COLO829 (cell line): Measurements from ENCODE around the gene PREX1.
"Not testable (repeated sequence)": the region's sequence is repeated elsewhere in the genome, so short reads cannot be mapped to it uniquely, and the experiment has no call there.

ENCODE experiments used
- DNase-seq: peaks from one replicate; pipeline ENCODE4 v3.0.0; 2012; ENCODE audit warnings: low spot score

PREX1 gene

DNA sequence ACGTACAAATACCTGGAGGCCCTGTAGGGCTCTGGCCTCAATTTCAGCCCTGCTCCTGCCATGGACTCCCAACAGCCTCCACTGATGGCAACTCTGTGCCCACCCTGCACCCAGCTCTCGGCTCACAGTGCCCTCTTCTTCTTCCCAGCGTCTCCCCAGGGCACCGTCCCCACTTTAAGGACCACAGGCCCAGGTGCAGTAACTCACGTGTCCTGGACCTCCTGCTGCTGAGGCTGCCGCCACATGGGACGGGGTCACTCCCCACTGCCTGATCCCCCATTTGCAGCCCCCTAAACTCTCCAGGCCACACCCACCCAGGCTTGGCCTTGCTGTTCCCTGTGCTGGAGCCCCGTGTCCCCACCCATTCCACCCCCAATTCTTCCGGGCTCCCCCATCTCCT is 223.4 kb downstream of the PREX1 start:
- no peak for DNase-seq

DNA sequence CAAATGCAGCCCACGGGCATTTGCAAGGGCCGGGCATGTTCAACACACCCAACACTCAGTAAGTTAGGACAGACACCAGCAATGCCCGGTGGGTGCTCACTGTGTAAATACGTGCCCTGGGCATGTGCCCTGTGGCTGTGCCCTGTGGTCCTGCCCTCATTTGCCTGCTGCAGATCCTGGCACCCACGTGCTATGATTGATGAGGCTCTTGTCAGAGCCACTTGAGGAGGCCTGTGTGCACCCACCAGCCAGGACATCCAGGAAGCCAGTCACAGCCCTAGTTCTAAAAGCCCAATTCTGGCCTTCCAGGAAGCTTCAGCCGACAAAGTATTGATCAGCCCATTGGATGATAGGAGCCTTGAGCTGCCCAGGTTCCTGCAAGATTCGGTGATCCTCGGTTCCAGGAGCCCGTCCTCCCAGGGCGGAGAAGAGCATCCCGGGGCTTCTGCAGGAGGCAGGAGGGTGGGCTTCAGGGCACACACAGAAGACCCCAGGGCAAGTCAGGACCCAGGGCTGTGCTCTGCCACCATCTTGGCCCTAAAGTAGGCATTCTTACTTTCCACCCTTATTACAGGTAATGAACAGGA is 223.9 kb downstream of the PREX1 start:
- no peak for DNase-seq

DNA sequence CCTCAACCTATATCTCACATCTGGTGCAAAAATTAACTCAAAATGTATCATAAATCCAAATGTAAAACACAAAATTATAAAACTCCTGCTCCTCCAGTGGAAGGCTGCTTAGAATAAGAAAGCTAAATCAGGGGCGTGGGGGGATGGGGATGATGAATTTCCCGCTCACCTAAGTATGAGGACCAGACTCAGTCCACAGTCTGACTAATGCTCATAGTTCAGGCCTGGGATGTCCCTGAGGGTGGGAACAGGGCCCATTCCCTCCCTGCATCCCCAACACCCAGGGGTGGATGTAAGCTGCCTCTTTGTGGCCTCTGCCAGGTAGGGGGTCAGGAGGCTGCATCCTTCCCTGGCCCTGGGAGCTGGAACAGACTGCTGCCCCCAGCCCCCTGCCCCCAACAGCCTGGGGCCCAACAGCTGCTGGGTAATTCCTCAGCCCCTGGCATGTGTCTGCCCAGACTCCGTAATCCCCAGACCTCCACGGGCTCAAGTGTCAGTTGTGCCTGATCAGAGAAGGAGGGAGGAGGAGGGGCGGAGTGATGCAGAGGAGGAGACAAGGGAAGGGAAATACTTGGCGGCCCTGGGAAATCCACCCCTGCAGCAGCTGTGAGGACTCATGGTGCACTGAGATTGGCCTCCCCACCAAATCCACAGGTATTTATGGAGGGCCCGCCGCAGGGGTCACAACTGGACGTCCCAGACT is 224.5 kb downstream of the PREX1 start:
- no peak for DNase-seq

DNA sequence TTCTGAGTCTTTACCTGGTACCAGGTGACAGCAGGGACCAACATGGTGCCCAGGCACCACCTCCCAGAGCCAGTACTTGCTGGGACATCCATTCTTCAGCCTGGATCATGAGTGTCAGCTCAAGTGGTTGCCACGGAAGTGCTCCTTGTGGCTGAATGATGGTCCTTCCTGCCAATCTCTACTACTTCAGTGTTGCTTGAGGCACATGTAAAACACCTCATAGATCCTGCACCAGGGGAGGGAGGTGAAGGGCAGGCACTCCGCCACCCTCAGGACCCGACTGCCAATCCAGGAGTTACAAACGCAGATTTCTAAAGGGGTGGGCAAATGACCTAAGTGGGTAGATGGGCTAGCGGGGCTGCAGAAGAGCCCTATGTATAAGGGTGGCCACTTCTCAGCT is 226.0 kb downstream of the PREX1 start:
- DNase-seq: no peak

DNA sequence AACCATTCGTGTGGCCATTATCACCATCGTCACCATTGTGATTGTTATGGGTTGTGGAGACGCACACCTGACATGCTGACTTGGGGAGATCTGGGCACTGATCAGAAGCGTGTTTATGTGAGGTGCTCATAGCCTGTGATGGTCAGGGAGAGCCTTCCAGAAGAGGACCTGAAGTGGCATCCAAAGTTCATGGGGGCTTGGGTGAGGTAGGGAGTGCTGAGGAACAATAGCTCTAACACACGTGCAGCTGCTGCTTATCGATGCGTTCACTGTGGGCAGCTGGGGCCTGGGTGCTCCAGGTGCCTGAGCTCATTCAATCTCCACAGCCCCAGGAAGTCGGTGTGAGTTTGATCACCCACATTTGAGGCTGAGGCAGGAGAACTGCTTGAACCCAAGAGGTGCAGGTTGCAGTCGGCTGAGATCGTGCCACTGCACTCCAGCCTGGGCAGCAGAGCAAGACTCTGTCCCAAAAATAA is 227.3 kb downstream of the PREX1 start:
- DNase-seq: no peak

DNA sequence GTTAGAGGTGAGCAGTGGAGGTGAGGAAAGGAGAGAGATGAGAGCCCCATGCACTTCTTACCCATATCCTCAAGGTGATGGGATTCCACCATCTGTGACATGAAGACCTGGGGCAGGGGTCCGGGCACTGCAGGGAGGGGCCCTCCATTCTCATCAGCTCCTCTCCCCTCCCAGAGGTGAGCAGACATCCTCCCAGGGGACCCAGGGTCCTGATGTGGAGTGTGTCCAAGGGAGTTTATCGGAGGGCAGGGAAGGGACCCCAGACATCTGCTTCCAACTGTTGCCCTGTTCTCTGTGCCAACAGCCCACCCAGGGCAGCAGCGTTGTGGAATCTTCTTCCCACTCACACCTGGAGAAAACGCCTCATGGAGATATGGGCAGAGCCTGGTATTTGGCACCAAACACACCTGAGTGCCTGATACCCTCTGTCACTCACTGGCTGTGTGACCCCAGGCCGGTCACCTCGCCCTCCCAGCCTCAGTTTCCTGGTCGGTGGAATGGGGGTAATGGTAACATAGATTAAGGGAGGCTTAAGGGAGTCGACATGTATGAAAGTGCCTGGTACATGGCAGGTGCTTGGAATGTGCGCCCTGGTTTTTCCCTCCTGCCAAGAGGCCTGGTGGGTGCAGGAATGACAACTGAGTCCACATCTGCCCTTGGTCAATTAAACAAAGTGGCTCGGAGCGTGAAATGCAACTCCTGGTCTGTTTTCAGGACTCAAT is 227.9 kb downstream of the PREX1 start:
- DNase-seq: no peak

DNA sequence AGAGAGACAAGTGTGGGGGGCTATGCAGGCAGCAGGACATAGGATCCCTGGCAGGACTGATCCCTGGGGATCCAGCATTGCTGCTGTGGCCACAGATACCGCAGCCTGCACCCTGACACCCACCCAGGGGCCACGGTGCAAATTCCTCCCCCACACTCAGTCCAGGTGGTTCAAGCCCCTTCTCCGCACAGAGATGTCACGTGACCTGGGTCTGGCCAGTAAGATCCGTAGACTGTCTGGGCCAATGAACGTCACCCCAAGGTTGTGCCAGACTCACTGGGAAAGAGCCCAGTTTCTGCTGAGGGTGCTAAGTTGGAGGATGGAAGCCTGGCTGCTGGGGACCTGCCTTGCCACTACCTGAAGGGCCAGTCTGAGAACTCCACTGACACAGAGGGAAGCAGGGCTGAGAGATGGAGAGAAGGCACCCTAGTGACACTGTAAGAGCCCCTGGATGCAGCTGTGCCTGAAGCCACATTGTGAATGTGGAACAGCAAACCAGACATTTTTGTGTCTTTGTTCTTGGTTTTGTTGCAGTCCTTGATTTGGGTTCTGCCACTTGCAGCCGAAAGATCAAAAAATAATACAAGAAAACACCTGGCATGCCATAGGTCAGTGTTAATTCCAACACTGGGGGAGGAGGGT is 228.6 kb downstream of the PREX1 start:
- no peak for DNase-seq

DNA sequence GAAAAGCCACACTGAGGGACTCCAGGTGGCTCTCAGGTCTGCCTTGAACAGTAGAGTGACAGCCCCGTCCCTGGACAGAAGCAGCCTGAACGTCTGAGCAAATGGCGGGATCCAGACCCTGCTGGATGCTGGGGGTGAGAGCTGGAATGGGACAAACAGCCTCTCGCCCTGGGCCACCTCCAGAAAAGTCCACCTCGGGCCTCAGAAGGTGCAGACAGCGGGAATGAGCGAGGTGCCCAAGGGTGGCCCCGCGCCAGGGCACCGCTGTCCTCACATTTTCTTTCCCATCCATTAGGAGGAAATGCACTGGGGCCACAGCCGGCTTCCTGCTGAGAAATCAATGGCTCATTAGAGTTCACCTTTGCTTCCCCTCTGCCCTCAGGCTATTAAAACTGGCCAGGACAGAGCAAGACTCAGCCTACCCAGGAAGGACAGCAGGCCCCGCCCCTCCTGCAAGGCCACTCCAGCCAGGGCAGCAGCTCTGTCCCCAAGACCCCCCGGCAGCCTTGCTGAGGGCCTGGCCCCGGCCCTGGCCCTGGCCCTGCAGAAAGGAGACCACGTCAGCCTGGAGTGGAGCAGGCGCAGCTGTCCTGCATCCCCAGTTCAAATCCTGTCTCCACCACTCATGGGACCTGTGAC is 229.4 kb downstream of the PREX1 start:
- DNase-seq: not testable (repeated sequence)

DNA sequence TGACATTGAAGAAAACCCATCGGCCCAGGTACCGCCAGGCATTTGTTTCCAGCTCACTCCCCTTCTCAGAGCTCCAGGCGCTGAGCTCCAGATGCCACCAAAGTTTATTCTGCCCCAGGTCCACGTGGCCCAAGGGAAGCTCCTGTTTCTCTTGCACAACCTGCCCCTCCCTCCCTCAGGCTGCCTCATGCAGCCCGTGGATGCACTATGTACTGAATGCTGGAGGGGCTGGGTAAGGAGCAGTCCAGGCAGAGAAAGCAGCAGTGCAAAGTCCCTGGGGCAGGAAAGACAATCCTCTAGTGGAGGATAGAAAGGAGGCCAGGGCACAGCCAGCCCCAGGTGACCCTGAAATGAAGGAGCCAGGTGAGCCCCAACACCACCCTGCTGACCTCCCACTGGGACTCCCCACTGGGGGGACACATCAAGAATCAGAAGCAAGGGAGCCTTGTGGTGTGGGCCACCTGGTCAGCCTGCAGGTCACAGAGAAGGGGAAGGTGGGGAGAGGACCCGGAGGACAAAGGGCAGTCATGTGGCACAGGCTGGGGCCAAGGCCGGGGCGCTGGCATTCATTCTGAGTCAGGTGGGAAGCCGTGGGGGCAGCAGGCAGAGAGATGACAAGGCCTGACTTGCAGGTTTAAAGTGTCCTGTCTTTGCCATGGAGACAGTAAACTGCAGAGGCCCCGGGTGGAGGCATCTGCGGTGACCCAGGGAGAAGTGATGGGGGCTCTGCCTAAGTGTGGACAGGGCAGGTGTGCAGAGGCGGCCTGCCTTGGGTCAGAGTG is 230.1 kb downstream of the PREX1 start:
- DNase-seq: no peak

DNA sequence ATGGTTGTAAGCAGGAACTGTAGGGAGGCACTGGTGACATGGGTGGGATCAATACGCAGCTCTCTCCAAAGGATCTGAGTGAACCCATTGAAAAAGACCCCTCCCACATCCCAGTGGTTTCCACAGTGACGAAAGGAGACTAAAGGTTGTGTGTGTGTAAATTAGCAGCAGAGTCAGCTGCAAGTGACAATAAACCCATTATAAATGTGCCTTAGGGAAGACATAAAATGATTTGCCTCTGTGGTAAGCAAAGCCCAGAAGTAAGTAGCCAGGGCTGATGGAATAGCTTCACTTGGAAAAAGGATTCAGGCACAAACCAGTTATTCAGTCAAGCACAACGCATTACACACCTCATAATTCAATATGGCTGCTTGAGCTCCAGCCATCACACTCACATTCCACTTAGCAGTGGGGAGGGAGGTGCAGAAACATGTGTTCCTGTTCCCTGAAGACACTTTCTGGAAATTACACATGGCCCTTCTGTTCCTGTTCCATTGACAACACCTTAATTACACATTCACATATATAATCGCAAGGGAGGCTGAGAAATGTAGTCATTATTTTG is 231.4 kb downstream of the PREX1 start:
- DNase-seq: no peak

DNA sequence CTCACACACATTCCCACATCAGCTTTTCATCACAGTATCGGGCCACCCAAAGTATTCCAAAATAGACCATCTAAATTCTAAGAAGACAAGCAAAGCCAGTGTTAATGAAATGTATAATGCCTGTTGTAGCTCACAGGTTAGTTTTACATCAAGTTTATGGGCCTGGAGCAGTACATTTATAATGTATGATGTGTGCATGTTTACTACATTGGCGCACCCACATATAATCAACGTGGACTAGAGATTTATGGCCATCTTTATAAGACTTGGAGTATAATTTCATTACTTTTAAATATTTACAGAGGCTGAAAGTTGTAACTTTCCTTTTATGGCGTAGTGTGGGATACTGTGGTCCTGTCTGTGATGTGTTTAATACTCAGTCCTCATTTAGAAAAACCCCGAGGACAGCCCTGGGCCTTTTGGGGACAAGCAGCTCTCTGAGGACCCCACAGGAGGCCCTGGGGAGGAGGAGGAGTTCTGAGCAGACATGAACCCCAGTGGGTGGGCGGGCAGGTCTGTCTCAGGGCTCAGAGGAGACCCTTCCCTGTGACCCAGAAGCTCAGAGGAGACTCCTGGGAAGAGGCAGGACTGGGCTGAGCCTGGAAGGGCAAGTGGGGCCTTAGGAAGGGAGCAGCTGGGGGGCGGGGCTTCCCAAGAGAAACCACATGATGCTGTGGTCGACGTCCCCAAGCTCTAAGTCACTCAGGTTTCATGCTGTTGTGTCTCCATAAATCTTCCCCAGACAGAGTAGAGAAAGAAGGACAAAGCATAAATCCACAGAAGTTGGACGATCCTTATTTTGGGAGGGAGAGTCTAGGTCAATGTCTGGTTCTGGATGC is 232.1 kb downstream of the PREX1 start:
- no peak for DNase-seq

DNA sequence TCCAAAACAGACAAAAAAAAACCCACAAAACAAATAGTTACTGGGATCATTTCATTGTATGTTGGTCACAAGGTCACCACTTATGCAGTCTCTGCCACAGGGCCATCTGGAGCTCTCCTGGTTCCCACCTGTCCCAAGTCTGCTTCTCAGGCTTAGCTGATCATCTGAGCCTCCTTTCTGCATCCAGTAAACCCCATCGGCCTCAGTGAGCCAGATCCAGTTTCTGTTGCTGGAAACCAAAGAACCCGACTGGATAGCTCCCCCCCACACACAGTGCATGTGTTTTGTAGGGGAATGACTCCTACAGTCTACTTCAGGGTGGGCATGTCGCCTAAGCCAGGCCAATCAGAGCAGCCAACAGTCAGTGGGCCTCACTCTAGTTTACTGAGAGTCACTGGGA is 233.3 kb downstream of the PREX1 start:
- DNase-seq: no peak

DNA sequence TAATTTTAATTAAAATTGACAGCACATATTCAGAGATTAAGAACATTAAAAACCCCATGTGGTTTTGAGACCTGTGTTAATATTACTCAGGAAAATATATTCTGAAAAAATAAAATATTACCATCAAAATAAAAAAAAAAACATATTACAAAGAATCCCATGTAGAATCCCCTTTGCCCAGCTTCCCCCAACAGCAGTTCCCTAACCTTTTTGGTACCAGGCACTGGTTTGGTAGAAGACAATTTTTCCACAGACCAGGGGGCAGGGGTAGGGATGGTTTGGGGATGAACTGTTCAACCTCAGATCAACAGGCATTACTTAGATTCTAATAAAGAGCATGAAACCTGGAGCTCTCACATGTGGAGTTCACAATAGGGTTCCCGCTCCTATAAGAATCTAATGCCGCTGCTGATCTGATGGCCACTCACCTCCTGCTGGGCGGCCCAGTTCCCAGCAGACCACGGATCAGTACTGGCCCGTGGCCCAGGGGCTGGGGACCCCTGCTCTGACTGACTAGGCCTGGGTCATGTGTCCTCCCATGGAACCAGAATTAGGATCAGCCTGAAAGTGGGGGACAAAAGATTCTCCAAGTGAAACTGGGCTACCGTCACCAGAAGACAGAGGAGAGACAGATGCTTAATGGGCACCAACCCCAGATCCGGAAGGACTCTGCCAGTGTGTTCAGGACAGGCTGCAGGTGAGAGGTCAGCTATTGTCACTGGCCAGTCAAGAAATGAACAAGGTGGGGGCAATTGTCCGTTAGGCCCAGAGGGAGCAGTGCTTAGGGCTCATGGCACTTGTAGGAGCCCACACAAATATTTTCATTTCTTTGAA is 235.5 kb downstream of the PREX1 start:
- no peak for DNase-seq

DNA sequence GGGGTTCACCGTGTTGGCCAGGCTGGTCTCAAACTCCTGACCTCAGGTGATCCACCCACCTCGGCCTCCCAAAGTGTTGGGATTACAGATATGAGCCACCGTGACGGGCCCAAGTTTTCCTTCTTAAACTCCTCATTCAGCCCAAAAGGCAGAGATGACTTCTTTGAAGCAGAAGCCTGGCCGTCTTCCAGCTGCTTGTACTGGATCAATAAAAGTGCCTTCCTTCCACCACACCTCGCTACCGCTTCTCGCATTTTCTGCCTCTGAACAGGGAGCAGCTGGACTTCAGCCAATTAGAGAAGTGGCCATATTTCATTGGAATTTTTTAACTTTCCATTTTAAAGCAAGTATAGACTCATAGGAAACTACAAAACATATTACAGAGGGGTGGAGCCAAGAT is 241.1 kb downstream of the PREX1 start:
- no peak for DNase-seq

DNA sequence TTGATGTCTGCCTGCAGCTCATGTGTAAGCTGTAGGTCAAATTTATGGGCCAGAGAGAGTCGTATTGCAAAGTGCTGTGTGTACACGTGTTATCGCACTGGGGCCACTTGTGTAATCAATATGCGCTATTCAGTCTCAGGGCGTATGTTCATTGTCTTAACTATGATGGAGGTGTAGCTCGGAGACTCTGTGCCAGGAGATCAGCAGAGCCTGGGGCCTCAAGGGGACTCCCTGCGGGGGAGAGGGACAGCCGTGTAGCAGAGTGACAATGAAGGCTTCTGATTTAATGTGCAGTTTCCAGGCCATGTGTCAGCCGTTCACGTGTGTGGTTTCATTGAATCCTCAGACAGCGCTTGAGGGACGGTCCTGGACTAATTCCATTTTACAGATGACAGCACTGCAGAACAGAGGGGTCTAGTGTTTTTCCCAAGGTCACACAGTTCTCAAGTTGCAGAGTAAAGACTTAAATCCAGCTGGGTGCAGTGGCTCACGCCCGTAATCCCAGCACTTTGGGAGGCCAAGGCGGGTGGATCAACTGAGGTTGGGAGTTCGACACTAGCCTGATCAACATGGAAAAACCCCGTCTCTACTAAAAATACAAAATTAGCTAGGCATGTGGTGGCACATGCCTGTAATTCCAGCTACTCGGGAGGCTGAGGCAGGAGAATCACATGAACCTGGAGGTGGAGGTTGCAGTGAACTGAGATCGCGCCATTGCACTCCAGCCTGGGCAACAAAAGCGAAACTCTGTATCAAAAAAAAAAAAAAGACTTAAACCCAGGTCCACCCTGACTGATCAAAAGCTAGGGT is 242.5 kb downstream of the PREX1 start:
- DNase-seq: no peak

DNA sequence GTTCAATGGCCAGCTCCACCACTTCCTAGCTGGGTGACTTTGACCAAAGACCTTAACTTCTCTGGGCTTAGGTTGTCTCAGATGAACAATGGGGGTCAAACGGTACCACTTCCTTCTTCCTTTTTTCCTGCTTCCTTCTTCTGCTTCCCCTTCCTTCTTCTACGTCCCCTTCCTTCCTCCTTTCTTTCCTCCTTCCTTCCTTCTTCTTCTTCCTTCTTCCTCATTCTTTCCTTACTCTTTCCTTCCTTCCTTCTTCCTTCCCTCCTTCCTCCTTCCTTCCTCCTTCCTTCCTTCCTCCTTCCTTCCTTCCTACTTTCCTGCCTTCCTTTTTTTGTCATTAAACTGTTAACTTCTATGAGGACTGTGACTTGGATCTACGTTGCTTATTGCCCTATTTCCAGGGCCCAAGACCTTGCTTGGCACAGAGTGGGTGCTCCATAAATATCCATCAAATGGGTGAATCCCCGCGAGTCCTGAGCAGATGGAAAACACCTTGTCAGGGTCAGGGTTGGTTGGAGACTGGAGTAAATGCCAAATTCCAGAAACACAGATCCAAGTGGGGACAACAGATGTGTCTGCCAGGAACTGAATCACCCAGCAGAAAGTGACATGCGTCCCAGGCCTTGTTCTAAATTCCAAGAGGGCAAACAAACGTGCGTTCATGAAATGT is 243.3 kb downstream of the PREX1 start:
- no peak for DNase-seq

DNA sequence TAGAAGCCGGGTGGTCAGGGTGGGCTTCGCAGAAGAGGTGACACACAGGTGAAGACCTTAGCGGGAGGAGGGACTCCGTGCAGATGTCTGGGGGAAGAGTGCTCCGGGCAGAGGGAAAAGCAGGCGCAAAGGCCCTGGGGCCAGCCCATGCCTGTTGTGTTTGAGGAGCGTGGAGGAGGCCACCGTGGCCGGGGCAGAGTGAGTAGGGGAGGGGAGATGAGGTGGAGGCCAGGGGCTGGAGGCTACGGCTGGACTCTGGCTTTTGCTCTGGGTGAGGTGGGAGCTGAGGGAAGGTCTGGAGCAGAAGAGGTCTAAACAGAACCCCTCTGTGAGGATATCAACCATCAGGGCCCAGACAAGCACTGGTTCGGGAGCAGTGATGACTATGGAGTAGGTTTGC is 244.0 kb downstream of the PREX1 start:
- no peak for DNase-seq

DNA sequence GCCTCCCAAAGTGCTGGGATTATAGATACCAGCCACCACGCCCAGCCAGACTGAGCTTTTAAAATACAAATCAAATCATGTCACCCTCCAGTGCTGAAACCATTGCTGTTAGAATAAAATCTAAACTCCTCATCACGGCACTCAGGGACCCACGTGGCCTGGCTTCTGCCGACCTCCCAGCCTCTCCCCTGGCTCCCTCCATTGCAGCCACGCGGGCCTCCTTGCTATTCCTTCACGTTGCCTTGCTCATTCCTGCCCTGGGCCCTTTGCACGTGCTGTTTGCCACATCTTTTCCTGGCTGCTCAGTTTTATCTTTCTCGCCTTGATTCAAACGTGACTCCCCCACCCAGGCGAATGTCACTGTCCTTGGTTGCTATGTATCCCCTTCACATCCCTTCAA is 244.6 kb downstream of the PREX1 start:
- DNase-seq: no peak
